Small intestine (tissue), 16 donors: Measurements from ENCODE around the gene MED20. TPM values are rescaled to one million over a fixed set of nuclear protein-coding genes. Genes with fewer than 3 reads are reported as not detected.

Experiments
- DNase-seq, 2 donors: peaks; one replicate each; pipeline versions ENCODE4 v3.0.0 to v3.0.0-alpha.2; 2013
- FAIRE-seq: peaks from 2 replicates; lab custom pipeline; 2012; peaks lifted over from hg19 to GRCh38; lab: Jason Lieb, UNC
- H3K27ac ChIP-seq, 3 donors: one replicate each; pipeline ENCODE4 v1.5.1; 2013; ENCODE audit warnings: low read length in 2 of 3, mild to moderate bottlenecking in 2 of 3, control low read depth in 1 of 3, inconsistent platforms in 1 of 3, low read depth in 1 of 3, moderate library complexity in 1 of 3
- H3K27me3 ChIP-seq, 3 donors: one replicate each; pipeline ENCODE4 v1.6.1; 2013; ENCODE audit warnings: low read length in 3 of 3, inconsistent platforms in 1 of 3; ENCODE audit not compliant: control insufficient read depth in 3 of 3, insufficient read depth in 3 of 3
- H3K36me3 ChIP-seq, 3 donors: one replicate each; pipeline ENCODE4 v1.6.1; 2013; ENCODE audit warnings: low read length in 3 of 3, inconsistent platforms in 1 of 3, low read depth in 1 of 3, mild to moderate bottlenecking in 1 of 3, moderate library complexity in 1 of 3; ENCODE audit not compliant: control insufficient read depth in 3 of 3, insufficient read depth in 2 of 3
- H3K4me1 ChIP-seq, 3 donors: one replicate each; pipeline ENCODE4 v1.6.1; 2013; ENCODE audit warnings: low read length in 2 of 3, inconsistent platforms in 1 of 3, low read depth in 1 of 3, mild to moderate bottlenecking in 1 of 3, moderate library complexity in 1 of 3; ENCODE audit not compliant: control insufficient read depth in 3 of 3, insufficient read depth in 2 of 3
- H3K4me3 ChIP-seq, 3 donors: one replicate each; pipeline ENCODE4 v1.5.1; 2013; ENCODE audit warnings: low read length in 3 of 3, control low read depth in 1 of 3, inconsistent platforms in 1 of 3, low read depth in 1 of 3, mild to moderate bottlenecking in 1 of 3, moderate library complexity in 1 of 3
- H3K9me3 ChIP-seq, 2 donors: one replicate each; pipeline ENCODE4 v1.6.1; 2013; ENCODE audit warnings: low read depth in 1 of 2, low read length in 1 of 2; ENCODE audit not compliant: control insufficient read depth in 2 of 2, insufficient read depth in 1 of 2
- whole genome bisulfite sequencing, 3 donors: extraction: QIAGEN DNeasy Blood & Tissue Kit; methylation state at CpG; one replicate each; pipeline ENCODE4 v1.1.7; 2013; 5-methylcytosine and 5-hydroxymethylcytosine counted together
- long read RNA-seq, 10 donors: transcript quantifications; one replicate each; lab custom pipeline, GENCODE V29; 2026
- polyA plus RNA-seq, 4 donors: library from polyadenylated mRNA; stranded (reverse) in 3 of 4; unstranded in 1 of 4; fragments of 200-250 nt in 3 of 4; fragments of 120-200 nt in 1 of 4; gene quantifications; one replicate each; pipeline versions ENCODE4 v1.2.1 to v1.2.3, GENCODE V29; 2013
- donor health status: healthy with polysubstance abuse.
- donor health status: control.
- donor health status: control.
- donor health status: Bipolar disorder and iron deficiency.
- donor health status: healthy.

The MED20 gene
- 10 to 100 TPM in 1 of 4 donors, 1 to 10 TPM in 3; 8.1 to 25.7 (median 8.8) TPM for polyA plus RNA-seq
- long read RNA-seq, donor 1, transcript MED20-201 (4 exons, 2,438 nt) = major isoform, 10 of 12 reads
- long read RNA-seq, donor 1, partial matches to known transcripts = 0 of 12 reads
- long read RNA-seq, donor 1, other reads (novel, unspliced or antisense) = 0 of 12 reads
- long read RNA-seq, donor 2, partial matches to known transcripts = 0 of 3 reads
- long read RNA-seq, donor 2, other reads (novel, unspliced or antisense) = 0 of 3 reads
- long read RNA-seq, donor 3, transcript MED20-201 (4 exons, 2,438 nt) = major isoform, 6 of 6 reads
- long read RNA-seq, donor 3, partial matches to known transcripts = 0 of 6 reads
- long read RNA-seq, donor 3, other reads (novel, unspliced or antisense) = 0 of 6 reads
- long read RNA-seq, donor 4 = 0 reads
- long read RNA-seq, donor 5, partial matches to known transcripts = 0 of 3 reads
- long read RNA-seq, donor 5, other reads (novel, unspliced or antisense) = 0 of 3 reads
- long read RNA-seq, donor 6, transcript MED20-201 (4 exons, 2,438 nt) = major isoform, 6 of 7 reads
- long read RNA-seq, donor 6, partial matches to known transcripts = 0 of 7 reads
- long read RNA-seq, donor 6, other reads (novel, unspliced or antisense) = 0 of 7 reads
- long read RNA-seq, donor 7, transcript MED20-201 (4 exons, 2,438 nt) = major isoform, 7 of 8 reads
- long read RNA-seq, donor 7, partial matches to known transcripts = 0 of 8 reads
- long read RNA-seq, donor 7, other reads (novel, unspliced or antisense) = 0 of 8 reads
- long read RNA-seq, donor 8, partial matches to known transcripts = 0 of 1 reads
- long read RNA-seq, donor 8, other reads (novel, unspliced or antisense) = 0 of 1 reads
- long read RNA-seq, donor 9, partial matches to known transcripts = 0 of 1 reads
- long read RNA-seq, donor 9, other reads (novel, unspliced or antisense) = 0 of 1 reads
- long read RNA-seq, donor 10, transcript MED20-201 (4 exons, 2,438 nt) = major isoform, 7 of 10 reads
- long read RNA-seq, donor 10, partial matches to known transcripts = 0 of 10 reads
- long read RNA-seq, donor 10, other reads (novel, unspliced or antisense) = 0 of 10 reads

DNA sequence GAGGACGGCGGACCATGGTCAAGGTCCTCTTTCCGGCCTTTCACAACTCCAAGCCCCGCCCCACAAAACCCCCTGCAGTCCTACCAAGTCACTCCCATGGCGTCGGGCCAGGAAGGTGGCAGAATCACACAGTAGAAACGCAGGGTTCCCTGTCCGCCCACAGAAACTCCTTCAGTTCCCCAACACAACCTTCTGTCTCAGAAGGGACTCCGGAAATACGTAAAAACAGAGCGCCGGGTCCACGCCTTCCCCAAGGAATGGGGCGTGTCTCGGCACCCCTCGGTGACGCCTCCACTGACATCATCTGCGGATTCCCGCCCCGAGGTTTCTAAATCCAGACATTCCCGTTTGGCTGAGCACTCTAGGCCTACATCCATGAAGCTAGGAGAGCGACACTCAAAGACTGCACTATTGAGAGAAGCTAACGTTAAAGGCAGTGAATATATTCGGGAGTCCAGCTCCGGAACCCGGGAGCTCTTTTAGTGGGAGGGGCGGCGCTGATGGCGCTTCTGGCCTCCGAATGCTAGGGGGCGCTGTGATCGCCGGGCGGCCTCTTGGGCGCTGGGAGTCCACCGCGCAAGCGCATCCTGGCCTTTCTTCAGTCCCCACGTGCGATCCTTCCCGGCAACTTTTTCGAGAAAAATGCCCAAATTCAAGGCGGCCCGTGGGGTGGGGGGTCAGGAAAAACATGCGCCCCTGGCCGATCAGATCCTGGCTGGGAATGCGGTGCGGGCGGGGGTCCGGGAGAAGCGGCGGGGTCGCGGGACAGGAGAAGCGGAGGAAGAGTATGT lies at the start of gene MED20, which contains the start of gene BYSL:
Gene MED20 (minus strand): TSS at position 219 of the 791 bp plus-strand sequence. CDS start 121 bp downstream, at position 98.
Gene BYSL (plus strand): TSS at position 579 of the 791 bp plus-strand sequence. CDS start 64 bp downstream, at position 643.
- DNase-seq = peak; percentile 95 to 98
- no peak for FAIRE-seq
- Histone ChIP-seq H3K4me1 (peaks cover 3 to 20% (median 11%) of the 10 kb centered on the region in 3 donors), H3K9me3 (no peaks in the 10 kb centered on the region), H3K27me3 (no peaks in the 10 kb centered on the region), H3K27ac (peak within 1 kb of the TSS; percentile 86 to 100 (median 91)), H3K36me3 (peaks cover 2 to 13% (median 3%) of the 10 kb centered on the region in 3 donors), H3K4me3 (peak within 1 kb of the TSS; percentile 69 to 100 (median 90))
- WGBS, 3 donors = 0 to 1% (median 0%) methylated on average over 51 to 55 of the region's 55 CpGs

GRCh38 chr6:41970436-41970846 lies 49.5 kb upstream of the MED20 start:
- WGBS, 3 donors = 38 to 74% (median 66%) methylated on average over 4 of the region's 4 CpGs
- Histone ChIP-seq H3K36me3 (no peaks in the 10 kb centered on the region), H3K9me3 (no peaks in the 10 kb centered on the region), H3K27me3 (no peaks in the 10 kb centered on the region), H3K27ac (no peak overlapping the region), H3K4me3 (no peak overlapping the region), H3K4me1 (no peaks in the 10 kb centered on the region)
- FAIRE-seq = no peak
- DNase-seq = no peak

GRCh38 chr6:41967312-41968287 lies 46.7 kb upstream of the MED20 start:
- no peak overlapping the region for H3K4me3 ChIP-seq
- no peaks in the 10 kb centered on the region for H3K9me3 ChIP-seq
- H3K4me1 ChIP-seq = no peaks in the 10 kb centered on the region
- H3K36me3 ChIP-seq = no peaks in the 10 kb centered on the region
- no peaks in the 10 kb centered on the region for H3K27me3 ChIP-seq
- WGBS, 3 donors = 17 to 63% (median 37%) methylated on average over 7 of the region's 7 CpGs
- DNase-seq = peak; percentile 42 to 58
- no peak overlapping the region for H3K27ac ChIP-seq
- no peak for FAIRE-seq

DNA sequence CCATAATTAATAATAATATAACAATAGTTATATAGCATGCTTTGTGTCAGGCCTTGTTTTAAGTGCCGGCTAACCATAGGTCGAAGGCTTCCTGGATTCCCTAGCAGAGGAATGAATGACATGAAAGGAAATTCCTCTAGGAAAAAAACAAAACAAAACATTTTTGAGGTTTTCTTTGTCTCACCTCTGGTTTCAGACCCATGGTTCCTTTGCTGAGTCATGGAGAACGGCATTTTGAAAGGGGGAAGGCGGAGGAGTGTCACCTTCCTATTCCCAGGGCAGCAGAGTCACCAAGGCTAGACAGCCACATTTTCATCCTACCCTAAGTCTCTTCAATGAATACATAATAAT lies 46.0 kb upstream of the MED20 start:
- Histone ChIP-seq H3K4me1 (no peaks in the 10 kb centered on the region), H3K4me3 (no peak overlapping the region), H3K9me3 (no peaks in the 10 kb centered on the region), H3K27me3 (no peaks in the 10 kb centered on the region), H3K36me3 (no peaks in the 10 kb centered on the region), H3K27ac (no peak overlapping the region)
- no peak for DNase-seq
- no peak for FAIRE-seq
- WGBS, 3 donors = 80 to 88% (median 86%) methylated on average over 4 of the region's 4 CpGs

GRCh38 chr6:41966214-41966920 lies 45.4 kb upstream of the MED20 start:
- H3K36me3 ChIP-seq = no peaks in the 10 kb centered on the region
- 74 to 94% (median 77%) methylated on average over 4 to 5 of the region's 5 CpGs for WGBS, 3 donors

DNA sequence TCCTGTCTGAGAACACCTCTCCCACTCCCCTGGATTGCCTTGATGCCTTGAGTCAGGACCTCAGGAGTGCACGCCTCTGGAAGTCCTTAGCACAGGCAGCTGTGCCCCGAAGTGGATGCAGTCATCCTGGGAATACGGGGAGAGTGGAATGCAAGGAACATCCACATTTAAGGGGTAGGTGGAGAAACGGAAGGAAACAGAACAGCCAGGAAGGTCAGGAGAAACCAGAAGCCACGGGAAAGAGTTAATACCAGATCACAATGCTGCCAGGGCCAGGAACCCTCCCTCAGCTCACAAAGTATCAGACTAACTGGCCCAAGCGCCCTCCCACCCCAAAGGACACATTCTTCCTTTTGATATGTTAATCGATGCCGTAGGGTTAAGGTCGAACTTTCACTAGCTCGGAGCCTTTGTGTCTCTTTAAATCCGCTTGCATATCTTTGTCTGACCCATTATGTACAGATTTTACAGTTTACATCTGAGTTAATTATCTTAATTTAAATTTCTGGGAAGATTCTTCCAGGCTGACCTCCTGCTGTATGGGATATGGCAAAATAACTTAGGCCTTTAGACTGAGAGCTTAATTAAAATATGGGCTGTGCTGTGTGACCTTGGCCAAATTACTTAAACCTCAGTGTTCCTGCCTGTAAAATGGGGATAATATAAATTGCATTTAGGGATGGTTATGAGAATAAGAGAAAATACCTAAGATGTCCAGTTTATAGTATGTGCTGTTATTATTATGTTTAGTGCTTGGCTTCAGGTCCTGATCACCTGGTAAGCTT lies 44.7 kb upstream of the MED20 start:
- Histone ChIP-seq H3K4me3 (no peak overlapping the region), H3K36me3 (no peaks in the 10 kb centered on the region), H3K4me1 (no peaks in the 10 kb centered on the region), H3K9me3 (no peaks in the 10 kb centered on the region), H3K27me3 (no peaks in the 10 kb centered on the region), H3K27ac (no peak overlapping the region)
- FAIRE-seq (no peak), DNase-seq (peak in 1 of 2 donors; percentile 12)
- WGBS, 3 donors = 69 to 81% (median 73%) methylated on average over 11 of the region's 11 CpGs

More at GRCh38 chr6:41966214-41966920, 45.4 kb upstream of the MED20 start:
- FAIRE-seq (no peak), DNase-seq (no peak)
- H3K4me3 ChIP-seq = no peak overlapping the region
- H3K4me1 ChIP-seq = no peaks in the 10 kb centered on the region
- no peaks in the 10 kb centered on the region for H3K27me3 ChIP-seq
- no peaks in the 10 kb centered on the region for H3K9me3 ChIP-seq
- H3K27ac ChIP-seq = no peak overlapping the region
